GM18867 (cell line): ENCODE results near the gene FLRT2.

Source experiments
- ATAC-seq: cut with Tn5 transposase; IDR thresholded peaks from one replicate; pipeline ENCODE4 v1.9.1; 2021; ENCODE audit warnings: mild to moderate bottlenecking, moderate library complexity; ENCODE audit not compliant: unreplicated experiment

The FLRT2 gene, protein sequence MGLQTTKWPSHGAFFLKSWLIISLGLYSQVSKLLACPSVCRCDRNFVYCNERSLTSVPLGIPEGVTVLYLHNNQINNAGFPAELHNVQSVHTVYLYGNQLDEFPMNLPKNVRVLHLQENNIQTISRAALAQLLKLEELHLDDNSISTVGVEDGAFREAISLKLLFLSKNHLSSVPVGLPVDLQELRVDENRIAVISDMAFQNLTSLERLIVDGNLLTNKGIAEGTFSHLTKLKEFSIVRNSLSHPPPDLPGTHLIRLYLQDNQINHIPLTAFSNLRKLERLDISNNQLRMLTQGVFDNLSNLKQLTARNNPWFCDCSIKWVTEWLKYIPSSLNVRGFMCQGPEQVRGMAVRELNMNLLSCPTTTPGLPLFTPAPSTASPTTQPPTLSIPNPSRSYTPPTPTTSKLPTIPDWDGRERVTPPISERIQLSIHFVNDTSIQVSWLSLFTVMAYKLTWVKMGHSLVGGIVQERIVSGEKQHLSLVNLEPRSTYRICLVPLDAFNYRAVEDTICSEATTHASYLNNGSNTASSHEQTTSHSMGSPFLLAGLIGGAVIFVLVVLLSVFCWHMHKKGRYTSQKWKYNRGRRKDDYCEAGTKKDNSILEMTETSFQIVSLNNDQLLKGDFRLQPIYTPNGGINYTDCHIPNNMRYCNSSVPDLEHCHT

DNA sequence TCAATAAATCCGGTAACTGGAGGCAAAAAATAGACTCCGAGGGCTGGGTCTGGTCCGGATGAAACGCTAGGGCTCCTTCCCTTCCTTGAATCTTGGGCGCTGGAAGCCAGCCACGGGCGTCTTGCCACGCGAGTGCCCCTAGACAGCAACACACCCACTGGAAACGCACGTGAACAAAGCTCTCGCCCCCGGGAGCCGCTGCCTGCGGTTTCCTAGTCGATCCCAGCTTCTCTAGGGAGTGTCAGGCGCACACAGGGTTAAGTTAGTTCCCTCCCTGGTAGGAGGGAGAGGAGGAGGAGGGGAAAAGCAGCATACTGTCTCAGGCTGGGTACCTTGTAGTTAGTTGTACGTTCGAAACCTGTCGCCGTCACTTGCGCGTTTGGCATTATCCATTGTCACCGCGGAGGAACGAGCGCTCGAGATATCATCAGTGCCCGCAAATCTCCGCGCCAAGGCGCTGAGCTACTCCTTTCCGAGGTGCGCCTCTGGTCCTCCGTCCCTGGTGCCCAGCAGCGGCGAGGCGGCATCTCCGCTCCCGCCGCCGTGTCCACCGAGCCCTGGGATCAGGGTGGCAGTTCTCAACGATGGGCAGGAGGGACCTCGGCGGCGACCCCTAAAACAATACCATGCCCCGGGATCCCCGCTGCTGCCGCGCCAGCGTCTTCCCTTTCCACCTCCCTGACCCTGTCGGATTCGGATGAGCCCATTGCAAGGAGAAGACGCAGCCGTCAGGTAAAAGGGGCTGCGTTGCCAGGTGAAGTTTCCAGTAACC lies at the start of gene FLRT2:
FLRT2 (plus strand) TSS at position 342 of the 772 bp plus-strand sequence. CDS start 91,371 bp downstream, outside the sequence.
- no peak for ATAC-seq

DNA sequence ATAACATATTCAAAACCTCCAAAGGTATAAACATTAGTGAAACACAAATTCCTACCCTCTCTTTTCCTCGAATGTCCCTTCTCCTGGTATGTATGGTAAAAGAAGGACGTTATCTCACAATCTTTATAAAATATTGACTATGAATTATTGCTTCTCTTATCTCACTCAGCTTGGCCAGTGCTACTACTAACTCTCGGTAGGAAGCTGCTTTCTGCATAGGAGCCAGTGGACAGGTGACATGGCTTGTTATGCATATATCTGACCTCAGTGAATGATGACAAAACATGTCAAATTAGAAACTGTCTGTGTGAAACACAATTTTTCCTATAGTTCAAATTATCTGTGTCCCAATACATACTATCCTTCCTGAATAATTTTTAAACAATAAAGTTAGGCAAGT lies 48.5 kb upstream of the FLRT2 start:
- ATAC-seq, result no peak

DNA sequence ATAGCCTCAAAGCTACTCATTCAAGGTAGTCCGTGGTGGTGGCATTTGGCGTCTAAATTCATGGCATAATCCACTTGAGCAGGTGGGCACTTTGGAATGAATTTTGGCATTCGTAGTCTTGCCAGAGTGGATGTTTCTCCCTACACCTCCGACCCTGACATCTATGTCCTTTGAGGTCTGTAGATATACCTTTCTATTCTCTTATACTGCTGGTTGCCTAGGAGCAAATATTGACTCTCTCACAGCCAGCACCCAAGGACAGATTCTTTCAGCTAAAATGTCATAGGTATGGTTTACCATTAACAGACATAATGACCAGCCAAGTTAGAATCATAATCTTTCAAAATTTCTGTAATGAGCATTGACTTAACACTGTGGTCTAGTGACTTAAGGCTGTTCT lies 47.4 kb upstream of the FLRT2 start:
- no peak for ATAC-seq

DNA sequence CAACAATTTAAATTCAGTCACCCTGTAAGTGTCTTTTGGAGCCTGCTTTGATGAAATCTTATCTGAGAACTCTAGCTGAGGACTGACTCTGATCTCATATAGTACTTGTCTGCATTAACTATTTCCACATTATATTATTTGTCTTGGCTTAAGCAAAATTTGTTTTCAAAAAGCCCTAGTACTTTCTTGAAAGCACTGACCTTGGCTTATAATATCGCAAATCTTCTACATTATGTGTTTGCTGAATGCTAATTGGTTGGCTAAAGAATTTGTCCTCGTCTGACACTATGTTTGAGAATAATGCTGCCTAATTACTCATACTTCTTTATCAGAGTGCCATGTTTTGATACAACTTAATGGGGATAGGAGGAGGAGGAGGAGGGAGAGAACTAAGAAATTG lies 46.9 kb upstream of the FLRT2 start:
- no peak for ATAC-seq

DNA sequence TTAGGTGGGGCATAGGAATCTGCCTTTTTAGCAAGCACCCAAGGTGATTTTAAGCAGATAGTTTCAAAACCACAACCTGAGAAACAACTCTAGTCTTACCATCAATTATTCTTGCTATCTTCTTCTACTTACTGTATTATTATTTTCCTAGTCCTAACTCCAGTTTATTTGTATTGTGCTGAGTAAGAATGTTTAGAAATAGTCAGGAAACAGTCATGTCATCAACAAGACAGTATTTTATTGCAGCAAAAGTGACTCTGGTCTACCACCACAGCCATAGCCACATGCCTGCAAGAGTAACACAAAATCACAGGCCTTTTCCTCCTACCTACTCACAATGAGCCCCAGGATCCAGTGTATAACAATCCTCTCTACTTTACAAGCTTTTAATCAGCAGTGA lies 46.3 kb upstream of the FLRT2 start:
- ATAC-seq, result no peak

DNA sequence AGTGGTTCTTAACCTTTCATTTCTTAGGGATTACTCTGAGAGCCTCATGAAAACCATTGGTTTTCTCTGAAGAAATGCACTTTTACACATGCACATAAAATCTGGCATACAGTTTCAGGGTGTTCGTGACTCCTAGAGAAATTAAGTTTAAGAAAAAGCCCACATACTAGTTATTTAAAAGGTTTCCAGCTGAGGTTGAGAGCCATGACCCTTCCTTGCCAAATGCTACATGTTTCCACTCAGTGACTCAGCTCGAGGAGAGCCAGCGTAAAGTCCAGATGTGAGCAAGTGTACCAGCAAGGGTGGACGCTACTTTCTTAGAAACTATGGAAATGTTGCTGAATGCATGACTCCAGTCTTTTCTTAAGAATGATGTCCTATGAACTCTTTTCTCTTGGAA lies 42.7 kb upstream of the FLRT2 start:
- no peak for ATAC-seq

DNA sequence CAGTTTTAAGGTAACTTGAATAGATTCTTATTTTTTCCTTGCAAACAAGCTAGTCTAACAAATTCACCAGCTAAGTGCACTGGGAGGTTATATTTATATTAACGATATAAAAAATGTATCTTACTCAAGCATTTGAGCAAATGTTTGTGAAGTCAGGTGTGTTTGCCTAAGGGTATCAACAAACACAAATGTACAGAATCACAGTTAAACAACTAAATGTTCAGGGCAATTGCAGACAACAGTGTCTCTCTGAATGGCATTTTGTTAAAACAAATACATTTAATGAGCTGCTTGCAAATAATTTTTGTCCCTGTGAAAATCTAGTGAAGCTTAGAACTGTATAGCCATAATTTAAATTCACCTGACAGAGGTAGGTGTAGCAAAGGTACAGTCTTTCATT lies 28.2 kb upstream of the FLRT2 start:
- no peak for ATAC-seq

DNA sequence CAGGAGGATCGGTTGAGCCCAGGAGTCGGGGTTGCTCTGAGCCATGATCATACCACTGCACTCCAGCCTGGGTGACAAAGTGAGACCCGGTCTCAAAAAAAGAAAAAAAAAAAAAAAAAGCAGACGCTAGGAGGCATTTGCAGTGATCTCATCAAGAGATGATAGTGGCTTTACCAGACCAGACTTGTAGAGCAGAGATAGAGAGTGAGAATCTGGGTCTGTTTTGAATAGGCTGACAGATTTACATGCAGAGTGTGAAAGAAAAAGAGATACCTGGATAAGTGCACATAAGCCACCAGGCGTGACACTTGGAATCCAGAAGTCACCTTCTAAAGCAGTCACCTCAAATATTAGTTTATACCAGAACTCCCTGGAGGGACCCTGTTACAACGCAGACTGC lies 21.1 kb upstream of the FLRT2 start:
- ATAC-seq, result no peak

DNA sequence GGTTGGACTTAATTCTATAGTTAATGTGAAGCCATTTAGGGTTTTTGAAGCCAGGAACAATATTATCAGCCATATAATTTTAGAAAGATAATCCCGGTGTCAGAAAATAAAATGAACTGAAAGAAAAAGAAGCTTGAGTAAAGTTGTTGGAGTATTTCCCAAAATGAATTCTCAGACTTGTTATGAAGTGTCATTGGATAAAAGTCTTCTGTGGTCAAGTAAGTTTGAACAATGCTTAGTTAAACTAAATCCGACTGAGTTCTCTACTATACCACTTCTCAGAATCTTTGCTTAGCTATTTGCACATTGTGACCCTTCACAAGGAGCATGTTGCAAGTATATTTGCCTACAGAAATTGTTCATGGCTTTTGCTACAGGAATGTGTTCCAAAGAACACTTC lies 17.5 kb upstream of the FLRT2 start:
- ATAC-seq, result no peak

DNA sequence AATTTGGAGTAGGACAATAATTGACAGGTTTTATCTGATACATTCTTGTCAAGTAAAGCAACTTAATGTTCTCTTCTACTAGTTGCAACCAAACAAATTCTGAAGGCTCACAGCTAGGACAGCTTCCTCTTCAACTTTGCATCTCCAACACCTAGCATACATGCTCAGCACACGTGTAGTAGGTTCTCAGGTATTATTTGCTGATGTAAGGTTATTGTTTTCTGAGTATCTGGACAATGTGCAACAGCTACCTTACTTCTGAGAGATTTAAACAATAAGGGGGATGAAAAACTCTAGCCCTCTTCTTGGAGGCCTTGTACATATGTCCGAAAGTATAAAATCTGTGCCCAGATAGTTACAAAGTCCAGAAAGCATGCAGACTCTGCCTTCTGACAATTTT lies 15.5 kb upstream of the FLRT2 start:
- no peak for ATAC-seq

DNA sequence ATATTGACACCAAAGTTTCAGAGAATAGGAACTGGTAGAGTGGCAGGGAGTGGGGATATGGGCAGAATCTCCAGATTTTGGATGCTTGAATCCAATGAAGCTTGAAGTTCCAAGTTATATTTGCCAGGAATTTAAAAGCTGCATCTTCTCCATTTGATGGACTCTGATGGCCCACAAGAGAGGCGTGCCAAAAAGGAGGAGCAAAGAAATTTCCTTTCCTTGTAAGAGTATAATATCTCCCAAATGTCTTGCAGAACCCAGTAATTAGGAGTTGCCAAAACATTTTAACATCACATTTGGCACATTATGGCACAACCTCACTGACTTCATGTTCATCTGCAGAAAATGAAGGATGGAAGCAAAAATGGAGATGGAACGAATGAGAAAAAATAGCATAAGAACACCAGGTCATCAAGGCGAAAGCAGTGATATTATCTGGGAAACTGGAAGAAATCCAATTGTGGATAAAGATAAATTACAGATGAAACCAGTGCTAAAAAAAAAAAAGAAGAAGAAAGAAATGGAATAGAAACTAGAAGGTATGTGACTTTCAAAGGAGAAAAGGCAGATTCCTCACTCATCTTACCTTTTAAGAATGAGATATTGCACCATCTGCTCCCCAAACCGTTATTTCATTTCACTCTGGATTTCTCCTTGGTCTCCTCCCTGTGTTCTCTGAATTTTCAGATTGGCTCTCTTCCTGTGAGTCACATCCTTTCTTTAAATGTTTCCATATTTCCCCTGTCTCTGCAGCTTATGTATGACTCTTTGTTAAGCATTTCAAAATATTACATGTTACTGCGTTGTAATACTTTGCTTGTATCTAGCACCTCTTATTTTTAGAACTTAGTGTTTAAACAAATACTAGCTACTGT lies 13.5 kb upstream of the FLRT2 start:
- no peak for ATAC-seq

DNA sequence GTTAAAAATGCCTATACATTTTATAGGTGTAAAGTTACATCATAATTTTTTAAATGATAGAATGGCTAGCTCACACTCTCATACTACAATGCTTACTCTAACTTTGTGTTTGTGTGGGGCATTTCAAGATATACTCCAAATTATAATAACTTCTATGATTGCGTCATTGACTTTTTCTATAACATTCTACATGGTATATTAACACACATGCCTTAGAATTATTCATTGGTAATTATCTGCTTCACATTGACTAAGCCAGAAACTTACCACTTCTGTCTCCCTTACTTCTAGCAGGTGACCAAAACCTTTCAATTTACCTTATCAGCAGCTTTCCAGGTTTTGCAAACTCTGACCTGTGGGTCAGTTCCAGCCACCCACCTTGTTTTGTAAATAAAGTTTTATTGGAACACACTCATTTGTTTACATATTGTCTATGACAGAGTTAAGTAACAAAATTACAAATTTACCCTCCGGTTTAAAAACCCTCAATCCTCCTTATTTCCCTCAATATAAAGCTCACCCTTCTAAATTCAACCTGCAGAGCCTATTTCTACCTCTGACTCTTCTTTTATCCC lies 12.7 kb upstream of the FLRT2 start:
- no peak for ATAC-seq

DNA sequence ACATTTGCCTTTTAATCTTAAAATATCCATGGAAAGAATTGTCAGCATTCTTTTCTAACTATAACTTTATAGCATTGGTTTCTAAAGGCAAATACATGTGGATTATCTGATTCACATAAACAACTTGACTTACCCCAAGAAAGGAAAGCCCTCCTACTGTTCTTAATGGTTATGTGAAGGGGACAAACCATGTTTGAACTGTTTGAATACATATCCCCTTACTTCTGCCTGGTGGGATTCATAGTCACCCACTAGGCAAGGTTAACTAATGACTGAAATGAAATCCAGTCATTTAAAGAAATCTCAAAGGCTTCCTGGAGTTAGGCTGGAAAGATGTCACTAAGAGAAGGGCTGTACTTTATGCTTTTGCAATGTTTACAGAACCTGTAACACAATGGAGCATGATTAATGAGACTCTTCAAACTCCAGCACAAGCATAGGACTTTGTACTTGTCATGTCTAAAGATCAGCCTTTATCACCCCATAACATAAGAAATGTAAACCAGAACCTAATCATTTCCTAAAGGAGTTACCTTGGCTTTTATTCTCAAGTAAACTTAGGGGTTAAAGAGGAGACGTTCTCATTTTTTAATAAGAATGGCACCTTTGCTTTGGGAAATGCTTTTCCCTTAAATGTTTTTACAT lies 10.2 kb upstream of the FLRT2 start:
- ATAC-seq, result no peak

DNA sequence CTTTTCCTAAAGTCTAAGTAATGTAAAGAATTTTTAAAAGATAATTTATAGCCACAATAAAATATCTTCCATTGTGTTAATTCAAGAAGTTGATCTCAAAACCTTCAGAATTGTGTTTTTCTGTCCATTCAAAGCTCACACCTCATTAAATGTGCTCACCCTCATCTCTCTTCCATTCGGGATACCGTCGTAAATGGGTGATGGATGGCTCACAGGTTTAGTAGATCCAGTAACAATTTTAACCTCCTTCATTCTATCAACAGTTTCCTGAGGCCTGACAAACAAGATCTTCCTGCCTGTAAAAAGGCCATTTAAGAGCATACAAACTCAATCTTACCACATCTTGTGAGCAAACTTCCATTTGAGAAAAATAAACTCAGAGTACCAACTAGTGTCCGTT lies 9.4 kb upstream of the FLRT2 start:
- ATAC-seq, result no peak

DNA sequence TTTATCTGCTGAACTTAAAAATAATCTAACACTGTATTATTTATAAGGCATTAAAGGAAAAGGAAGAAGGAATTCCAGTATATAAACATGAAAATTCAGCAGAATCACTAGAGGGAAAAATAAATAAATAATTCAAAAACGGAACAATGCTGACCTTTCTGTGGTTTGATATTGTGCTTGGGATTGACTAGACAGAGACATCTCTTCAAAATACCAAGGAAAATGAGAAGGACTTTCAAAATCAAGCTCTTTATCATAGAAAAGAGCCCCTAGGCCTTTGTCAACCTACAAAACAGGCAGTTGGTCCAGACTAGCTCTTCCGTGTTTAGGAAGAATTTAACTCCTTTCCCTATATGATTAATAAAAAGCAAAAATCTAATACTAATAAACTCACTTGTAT lies 6.3 kb upstream of the FLRT2 start:
- ATAC-seq, result no peak

DNA sequence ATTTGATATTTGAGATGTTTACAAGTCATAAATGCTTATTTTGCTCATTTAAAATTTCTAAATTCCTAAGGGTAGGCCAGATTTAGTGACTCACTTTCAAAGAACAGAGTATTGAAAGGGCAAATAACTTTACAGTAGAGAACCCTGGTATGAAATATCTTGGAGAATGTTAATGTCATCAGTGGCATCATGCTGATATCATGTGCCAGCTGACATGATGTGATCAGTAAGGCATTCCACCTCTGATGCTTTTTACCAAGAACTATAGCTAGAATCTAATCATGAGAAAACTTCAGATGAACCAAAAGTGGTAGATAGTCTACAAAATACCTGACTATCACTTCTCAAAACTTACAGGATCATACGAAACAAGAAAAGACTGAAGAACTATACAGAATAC lies 2.9 kb upstream of the FLRT2 start:
- ATAC-seq, result no peak

DNA sequence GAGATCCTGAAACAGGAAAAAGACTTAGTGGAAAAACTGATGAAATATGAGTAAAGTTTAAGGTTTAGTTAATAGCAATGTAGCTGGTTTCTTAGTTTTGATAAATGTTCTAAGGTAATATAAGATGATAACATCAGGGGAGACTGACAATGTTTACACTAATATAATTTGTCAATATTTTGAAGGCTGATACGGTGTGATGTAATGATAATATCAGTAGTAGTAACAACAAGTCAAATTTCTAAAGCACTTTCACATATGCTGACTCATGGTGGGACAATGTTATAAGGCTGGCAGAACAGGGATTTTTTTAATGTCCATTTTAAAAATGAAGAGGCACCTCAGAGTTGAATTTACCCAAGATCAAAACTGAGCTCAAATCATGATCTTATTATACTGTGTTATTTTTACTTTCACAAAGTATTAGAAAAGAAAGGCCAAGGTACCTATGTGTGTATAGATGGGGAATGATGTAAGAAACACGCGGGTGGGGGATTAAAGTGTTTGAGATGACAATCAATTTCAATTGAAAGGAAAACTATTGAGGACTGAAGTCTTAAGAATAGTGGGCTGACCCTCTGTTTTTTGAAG lies 2.4 kb upstream of the FLRT2 start:
- ATAC-seq, result no peak

DNA sequence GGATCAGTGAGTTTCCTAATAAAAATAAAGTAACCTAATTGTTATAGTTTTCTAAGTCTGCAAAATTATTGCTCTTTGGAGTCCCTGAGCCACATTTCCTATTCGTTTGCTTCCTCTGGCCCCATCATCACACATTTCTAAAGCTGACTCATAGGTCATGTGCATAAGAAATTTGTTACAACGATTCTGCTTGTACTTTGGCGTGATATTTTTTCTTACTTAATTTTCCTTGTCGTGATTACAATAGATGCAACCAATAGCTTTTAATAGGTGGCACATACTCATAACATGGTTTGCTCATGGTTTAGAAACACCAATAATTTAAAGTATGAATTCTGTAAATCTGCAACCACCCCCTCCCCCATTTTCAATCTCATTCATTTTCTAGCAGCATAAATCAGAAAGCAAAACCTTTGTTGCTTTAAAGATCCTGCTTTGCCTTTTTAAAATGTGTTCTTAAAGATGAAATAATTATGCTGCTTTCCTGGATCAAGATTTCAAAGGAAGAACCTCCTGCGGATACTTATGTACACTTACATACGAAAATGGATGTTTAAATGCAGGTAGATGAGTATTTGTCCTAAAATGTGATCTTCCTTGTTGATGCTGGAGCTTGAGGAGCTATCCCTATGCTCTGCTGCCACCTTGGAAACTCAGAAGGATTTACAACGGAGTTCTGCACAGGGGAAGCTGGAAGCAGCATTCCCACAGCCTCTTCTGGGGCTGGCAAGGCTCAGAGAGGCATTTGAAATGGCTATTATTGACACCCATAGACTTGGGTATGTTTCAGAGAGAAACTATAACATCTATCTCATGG lies 1.7 kb upstream of the FLRT2 start:
- no peak for ATAC-seq
